ENCODE data around the gene ZKSCAN4.

ZKSCAN4 gene

GRCh38 chr6:28250747-28251146, 1.3 kb downstream of the ZKSCAN4 start:
- in situ Hi-C loops (cut with MboI; ENCODE audit: low sequenced_read_pairs): no loop called here

DNA sequence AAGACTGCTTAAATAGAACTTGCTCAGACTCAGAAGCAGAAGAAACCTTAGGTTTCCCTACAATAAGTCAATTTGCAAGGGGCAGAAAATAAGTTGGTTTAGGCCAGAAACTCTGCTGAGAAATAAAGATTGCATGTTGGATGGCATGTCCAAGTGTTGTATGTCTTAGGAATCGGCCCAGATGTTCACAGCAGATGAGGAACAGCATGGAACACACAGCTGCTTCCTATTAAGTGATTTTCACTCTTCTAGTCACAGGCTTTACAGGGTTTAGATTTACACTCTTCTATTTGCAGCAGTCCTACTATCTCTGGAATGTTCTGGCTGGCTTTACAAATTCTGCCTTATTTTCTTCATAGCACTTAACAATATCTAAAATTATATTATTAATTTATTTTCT, 3.2 kb downstream of the ZKSCAN4 start:
- in situ Hi-C loops (cut with MboI; ENCODE audit: low sequenced_read_pairs): no loop called here

DNA sequence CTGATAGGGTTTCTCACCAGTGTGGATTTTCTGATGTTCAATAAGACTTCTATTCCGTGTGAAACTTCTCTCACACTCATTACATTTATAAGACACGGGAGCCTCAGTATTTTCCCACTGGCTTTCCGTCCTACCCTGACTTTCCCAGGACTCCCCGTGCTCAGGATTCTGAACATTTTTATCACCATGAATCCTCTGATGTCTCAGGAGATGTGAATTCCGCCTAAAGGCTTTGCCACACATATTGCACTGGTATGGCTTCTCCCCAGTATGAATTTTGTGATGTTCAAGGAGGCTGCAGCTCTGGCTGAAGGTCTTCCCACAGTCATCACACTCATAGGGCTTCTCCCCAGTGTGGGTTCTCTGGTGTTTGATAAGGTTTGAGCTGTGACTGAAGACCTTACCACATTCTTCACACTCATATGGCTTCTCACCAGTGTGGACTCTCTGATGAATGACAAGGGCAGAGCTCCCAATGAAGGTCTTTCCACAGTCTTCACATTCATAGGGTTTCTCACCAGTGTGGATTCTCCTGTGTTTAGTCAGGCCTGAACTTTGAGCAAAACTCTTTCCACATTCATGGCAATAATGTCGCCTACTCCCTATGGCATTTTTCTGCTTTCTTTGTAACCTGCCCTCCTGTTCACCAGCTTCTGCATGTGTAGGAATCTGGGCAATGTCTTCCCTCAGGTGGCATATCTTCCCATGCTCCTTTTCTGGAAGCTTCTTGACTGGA, 6.7 kb downstream of the ZKSCAN4 start:
- in situ Hi-C loops (cut with MboI; ENCODE audit: low sequenced_read_pairs): no loop called here

DNA sequence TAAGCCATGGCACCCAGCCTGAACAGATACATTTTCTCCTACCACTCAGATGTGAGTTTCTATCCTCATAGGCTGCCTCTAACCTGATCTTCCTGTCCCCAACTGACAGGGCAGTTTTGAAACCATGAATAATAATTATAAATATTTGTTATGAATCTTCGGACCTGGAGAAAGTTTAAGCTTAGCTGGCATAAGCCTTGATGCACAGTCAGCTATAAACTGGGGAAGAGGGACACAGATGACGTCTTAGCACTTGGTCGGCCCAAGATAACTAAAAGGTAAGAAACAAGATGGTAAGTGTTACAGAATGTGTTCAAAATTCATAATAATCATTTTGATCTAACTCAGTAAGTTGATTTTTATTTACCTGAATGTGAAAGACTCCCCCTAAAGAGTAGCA, 8.1 kb downstream of the ZKSCAN4 start:
- in situ Hi-C loops (cut with MboI; ENCODE audit: low sequenced_read_pairs): no loop called here

DNA sequence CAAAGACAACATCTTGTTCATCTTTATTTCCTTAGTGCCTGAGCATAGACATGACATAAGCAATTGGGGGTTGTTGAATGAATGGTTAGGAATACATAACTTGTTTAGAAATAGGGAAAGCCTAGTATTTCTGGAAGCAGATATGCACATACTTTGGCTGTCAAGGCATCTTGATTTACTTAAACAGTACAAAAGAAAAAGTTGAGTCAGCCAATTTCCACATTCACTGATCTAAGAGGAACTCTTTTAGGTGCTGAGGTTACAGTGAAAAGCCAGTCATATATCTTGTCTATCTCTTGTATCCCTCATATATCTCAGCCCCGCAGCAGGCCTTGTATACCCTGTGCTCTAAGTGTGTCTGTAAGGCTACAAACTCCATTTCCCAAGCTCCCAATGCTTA, 11.6 kb downstream of the ZKSCAN4 start:
- in situ Hi-C loops (cut with MboI; ENCODE audit: low sequenced_read_pairs): no loop called here

DNA sequence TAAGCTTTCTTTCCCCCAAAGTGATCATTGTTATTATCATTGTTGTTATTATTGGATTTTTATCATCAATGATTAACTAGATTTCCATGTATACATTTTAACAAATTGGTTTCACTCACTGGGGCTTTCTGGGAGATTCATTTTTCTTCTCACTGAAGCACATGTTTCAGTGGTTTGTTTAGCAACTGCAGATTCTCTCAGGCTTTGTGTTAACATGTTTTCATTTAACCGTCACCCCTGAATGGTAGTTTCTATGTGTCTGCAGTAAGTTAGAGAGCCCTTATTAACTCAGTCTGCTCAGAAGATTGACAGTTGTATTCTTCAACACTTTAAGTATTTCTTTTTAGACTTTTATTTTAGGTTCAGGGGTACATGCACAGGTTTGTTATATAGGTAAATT, 12.4 kb downstream of the ZKSCAN4 start:
- in situ Hi-C loops (cut with MboI; ENCODE audit: low sequenced_read_pairs): no loop called here

DNA sequence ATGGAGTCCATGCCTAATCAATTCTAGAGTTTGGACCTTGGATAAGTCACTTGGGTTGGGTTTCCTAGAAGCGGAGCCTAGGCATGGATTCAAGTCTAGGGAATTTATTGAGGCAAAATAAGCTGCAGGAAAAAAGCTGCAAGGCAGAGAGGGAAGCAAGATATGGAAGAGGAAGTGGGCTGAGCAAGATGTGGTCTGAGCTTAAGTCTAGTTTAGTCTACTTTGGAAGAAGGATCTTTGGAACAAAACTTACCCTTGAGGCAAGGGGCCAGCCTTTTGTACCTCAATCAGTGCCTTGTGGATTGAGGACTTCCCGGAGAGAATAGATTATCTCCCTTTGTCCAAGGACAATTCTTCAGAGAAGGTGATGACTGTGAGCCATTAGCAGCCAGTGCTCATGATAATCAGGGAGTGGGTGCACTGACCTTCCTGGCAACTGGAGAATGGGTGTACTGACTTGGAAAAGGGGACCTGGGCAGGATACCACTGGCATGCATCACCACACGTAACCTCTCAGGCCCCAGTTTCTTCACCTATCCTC, 16.1 kb downstream of the ZKSCAN4 start:
- in situ Hi-C loops (cut with MboI; ENCODE audit: low sequenced_read_pairs): no loop called here

DNA sequence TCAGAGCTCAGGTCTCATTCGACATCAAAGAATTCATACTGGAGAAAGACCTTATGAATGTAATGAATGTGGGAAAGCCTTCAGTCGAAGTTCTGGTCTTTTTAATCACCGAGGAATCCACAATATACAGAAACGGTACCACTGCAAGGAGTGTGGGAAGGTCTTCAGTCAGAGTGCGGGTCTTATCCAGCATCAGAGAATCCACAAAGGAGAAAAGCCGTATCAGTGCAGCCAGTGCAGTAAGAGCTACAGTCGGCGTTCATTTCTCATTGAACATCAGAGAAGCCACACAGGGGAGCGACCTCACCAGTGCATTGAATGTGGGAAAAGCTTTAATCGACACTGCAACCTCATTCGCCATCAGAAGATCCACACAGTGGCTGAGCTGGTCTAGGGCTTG, 19.3 kb downstream of the ZKSCAN4 start:
- in situ Hi-C loops (cut with MboI; ENCODE audit: low sequenced_read_pairs): no loop called here

DNA sequence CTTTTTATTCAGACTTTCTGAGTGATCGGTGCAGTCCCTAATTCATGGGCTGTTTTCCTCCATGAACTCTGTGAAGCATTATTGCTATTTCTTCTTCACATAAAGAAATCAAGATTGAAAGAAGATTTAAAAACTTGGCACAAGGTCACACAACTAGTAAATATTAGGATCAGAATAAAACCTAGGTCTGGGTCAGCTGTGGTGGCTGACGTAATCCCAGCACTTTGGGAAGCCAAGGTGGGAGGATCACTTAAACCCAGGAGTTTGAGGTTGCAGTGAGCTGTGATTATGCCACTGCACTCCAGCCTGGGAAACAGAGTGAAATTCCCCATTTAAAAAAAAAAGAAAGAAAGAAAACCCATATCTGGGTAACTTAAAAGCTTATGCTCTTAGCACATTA, 25.6 kb downstream of the ZKSCAN4 start:
- in situ Hi-C loops (cut with MboI; ENCODE audit: low sequenced_read_pairs): no loop called here

DNA sequence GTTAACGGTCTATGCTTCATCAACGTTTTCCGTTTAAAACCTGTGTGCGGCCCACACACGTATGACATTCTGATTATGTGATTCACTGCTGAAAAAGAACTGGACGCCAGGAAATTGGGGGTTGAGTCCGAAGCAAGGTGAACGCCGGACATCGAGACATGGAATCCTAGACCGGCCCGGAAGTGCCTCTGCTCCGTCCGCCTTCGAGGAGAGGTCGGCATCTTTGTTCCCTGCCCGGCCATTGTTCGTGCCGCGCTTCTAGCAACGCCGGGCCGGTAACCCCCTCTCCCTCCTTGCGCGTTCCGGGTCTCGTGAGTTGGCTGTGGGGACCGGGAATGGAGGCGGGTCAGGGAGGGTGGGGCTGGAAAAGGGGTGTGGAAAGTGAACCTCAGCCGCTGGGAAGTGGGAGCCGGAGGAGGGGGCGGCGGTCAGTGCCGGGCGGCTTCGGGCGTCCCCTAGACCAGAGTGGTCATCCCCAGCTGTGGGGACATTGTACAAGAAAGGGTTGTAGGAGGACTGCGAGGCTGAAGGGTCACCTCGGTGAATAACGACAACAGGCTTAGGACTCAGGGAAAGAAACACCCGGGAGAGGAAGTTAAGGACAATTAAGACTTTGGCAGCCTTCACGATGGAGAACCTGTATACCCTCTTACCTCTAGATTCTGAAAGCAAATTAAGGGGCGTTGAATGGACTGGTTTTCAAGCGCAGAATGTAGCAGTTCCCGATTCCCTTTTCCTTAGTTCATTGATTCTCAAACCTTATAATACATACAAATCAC, 26.8 kb downstream of the ZKSCAN4 start, which contains the start of gene ZSCAN9:
TSS of gene ZSCAN9 (plus strand) at position 220 of the 779 bp plus-strand sequence. CDS start 1,810 bp downstream, outside the sequence.
- in situ Hi-C loops (cut with MboI; ENCODE audit: low sequenced_read_pairs): no loop called here

GRCh38 chr6:28224131-28225055, 27.7 kb downstream of the ZKSCAN4 start:
- in situ Hi-C loops (cut with MboI; ENCODE audit: low sequenced_read_pairs): no loop called here

DNA sequence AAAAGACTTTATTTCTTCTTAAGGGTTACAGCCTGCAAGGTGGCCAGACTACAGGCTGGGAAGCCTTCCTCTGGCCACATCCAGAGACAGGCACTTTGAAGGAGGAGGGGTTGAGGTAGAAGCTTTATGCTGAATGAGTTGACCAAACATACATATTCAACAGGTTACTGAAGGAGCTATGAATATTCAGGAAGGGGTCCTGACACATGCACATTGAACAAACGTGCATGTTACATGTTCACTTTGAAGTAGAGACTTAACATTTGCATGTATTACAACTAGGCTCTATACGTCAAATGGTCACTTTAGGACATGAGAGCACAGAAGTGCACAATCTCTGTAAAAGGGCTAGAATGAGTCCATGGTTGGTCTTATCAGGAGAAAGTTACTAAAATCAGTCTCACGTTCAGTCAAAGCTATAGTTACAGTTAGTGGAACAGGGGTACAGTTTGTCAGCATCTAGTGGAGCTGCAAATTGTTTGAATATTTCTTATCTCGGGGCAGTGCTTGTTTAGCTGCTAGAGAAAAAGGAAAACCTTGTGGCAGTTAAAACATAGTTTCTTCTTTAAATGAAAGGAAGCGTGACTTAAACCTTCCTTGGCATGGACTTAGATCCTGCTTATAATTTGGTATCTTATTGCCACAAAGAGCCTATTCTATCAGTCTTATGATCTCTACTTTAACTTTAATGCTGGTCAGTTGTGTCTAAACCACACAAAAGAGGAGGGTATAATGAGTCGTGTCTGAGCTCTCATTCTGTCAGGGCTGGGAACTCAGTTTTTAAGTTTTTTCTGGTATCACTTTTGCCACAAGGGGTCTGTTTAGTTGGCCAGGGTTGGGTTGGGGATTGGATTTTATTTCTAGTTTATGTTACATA, 31.6 kb downstream of the ZKSCAN4 start:
- in situ Hi-C loops (cut with MboI; ENCODE audit: low sequenced_read_pairs): no loop called here

- in situ Hi-C loops (cut with MboI; ENCODE audit: low sequenced_read_pairs): no loop called here
Measured at GRCh38 chr6:28218312-28219248, 33.5 kb downstream of the ZKSCAN4 start.

- in situ Hi-C loops (cut with MboI; ENCODE audit: low sequenced_read_pairs): no loop called here
Measured at GRCh38 chr6:28217890-28218289, 34.2 kb downstream of the ZKSCAN4 start.

- in situ Hi-C loops (cut with MboI; ENCODE audit: low sequenced_read_pairs): no loop called here
Measured at GRCh38 chr6:28215425-28215824, 36.6 kb downstream of the ZKSCAN4 start.

DNA sequence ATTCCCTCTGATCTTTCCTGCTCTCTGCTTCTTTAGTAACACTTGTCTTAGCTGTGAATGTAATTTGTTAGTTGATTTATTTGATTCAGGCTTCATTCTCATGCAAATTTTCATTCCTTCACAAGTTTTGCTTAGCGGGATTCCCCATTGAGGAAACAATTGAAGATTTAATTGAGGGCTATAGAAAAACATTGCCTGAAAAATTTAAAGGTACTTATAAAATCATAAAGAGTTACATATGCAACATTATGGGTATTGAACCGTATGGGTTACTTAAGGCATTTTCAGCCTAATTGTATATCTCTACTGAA, 38.9 kb downstream of the ZKSCAN4 start:
- in situ Hi-C loops (cut with MboI; ENCODE audit: low sequenced_read_pairs): no loop called here

GRCh38 chr6:28212510-28213212, 39.4 kb downstream of the ZKSCAN4 start:
- in situ Hi-C loops (cut with MboI; ENCODE audit: low sequenced_read_pairs): no loop called here

DNA sequence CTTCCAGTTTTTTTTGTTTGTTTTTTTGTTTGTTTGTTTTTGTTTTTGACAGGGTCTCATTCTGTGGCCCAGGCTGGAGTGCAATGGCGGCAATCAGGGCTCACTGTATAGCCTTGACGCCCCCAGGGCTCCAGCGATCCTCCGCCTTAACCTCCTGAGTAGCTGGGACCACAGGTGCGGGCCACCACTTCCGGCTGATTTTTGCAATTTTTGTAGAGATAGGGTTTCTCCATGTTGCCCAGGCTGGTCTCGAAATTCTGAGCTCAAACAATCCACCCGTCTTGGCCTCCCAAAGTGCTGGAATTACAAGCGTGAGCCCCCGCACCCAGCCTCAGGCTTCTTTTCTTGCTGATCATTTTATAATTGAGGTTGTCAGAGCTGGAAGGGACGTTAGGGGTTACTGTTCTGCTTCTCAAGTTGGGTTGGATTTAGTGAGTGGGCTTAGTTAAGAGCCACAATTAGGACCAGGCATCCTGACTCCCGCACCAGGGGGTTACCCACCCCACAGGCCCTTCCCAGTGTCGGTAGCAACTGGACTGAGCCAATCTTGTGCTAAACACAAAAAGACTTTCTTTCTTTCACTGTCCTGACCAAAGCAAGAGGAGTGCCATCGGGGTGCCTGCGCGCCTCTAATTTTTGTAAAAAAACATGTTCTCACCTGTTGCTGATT, 40.1 kb downstream of the ZKSCAN4 start:
- in situ Hi-C loops (cut with MboI; ENCODE audit: low sequenced_read_pairs): no loop called here
